Tongue (tissue), 2 donors: ENCODE data around the gene FAM171A2. TPM values are rescaled to one million over a fixed set of nuclear protein-coding genes. Genes with fewer than 3 reads are reported as not detected.
"Not testable (repeated sequence)": the region's sequence is repeated elsewhere in the genome, so short reads cannot be mapped to it uniquely, and the experiment has no call there.

ENCODE experiments used
- DNase-seq: peaks from one replicate; pipeline ENCODE4 v3.0.0-alpha.2; 2015
- total RNA-seq: library from RNA; depleted of rRNA; stranded (reverse); fragments of >200 nt; gene quantifications from one replicate; pipeline ENCODE4 v1.2.3, GENCODE V29; 2014

FAM171A2 gene
- 9.9 TPM for total RNA-seq

DNA sequence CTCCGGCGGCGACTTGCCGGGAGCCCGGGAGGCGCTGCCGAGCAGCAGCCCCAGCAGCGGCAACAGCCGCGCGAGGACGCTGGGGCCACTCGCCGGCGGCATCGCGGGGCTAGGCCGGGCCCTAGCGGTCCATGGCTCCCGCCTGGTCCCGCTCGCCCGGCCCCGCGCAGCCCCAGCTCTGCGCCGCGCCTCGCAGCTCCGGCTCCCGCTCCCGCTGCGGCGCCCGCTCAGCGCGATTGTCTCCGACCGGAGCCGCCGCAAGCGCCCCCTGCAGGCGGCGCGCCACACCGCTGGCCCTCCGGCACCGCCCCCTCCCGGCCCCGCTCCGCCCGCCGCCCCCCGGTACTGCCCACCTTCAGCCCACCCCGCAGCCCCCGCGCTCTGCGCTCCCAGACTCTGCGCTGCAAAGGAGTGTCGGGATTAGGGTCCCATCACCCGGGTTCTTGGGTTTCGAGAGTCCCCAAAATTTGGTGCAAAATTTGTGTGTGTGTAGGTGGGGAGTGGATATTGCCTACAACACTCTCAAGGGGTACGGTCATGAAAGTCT, at the start of gene FAM171A2:
Gene FAM171A2, minus strand, starts transcription at position 241 of the 547 bp plus-strand sequence. Its CDS starts 139 bp downstream, at position 102.
- DNase-seq = peak; percentile 85

DNA sequence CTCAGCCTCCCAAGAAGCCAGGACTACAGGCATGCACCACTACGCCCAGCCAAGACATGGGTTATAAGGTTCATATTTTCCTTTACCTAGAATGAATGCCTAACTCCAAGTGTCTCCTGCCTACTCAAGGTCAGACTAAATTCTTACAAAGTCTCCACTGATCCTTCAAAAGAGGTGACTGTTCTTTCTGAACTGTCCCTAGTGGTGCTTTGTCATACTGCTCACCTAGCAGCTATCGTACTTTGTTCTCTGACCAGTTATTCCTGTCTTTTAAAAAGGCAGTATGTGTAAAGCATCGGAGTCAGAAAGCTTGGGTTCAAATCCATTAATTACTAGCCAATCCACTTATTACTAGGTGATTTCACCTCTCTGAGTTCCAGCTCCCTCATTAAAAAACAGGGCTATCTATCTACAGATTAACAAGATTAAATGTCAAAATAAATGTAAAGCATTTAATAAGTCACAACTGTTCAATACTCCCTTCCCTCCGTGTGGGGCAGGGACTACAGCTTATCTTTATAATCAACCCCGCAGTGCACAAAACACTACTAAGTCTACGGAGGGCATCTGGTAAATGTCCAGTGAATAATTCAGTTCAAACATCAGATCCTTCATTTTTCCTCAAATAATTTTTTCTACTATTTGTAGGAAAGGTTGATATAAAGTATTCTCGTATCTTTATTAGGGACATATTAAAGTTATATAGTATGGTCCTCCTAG, 45.8 kb upstream of the FAM171A2 start:
- no peak for DNase-seq

DNA sequence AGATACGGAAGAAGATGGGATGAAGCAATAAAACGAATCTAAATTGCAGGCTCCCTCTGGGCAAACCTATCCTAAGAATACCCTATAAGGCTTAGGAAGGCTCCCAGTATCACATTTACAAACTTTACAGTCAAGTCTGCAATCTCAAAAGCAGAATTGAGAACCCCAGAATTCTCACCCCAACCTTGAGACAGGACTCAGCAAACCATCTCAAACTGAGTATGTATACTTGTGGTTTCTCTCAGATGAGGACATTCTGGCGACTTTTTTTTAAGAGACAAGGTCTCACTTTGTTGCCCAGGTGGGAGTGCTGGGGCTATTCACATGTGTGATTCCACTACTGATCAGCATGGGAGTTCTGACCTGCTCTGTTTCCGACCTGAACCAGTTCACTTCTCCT, 45.1 kb upstream of the FAM171A2 start:
- no peak for DNase-seq

GRCh38 chr17:44402564-44403172, 39.0 kb upstream of the FAM171A2 start:
- no peak for DNase-seq

- DNase-seq = peak; percentile 24
These were observed 36.7 kb upstream of the FAM171A2 start for GRCh38 chr17:44400226-44400847.

DNA sequence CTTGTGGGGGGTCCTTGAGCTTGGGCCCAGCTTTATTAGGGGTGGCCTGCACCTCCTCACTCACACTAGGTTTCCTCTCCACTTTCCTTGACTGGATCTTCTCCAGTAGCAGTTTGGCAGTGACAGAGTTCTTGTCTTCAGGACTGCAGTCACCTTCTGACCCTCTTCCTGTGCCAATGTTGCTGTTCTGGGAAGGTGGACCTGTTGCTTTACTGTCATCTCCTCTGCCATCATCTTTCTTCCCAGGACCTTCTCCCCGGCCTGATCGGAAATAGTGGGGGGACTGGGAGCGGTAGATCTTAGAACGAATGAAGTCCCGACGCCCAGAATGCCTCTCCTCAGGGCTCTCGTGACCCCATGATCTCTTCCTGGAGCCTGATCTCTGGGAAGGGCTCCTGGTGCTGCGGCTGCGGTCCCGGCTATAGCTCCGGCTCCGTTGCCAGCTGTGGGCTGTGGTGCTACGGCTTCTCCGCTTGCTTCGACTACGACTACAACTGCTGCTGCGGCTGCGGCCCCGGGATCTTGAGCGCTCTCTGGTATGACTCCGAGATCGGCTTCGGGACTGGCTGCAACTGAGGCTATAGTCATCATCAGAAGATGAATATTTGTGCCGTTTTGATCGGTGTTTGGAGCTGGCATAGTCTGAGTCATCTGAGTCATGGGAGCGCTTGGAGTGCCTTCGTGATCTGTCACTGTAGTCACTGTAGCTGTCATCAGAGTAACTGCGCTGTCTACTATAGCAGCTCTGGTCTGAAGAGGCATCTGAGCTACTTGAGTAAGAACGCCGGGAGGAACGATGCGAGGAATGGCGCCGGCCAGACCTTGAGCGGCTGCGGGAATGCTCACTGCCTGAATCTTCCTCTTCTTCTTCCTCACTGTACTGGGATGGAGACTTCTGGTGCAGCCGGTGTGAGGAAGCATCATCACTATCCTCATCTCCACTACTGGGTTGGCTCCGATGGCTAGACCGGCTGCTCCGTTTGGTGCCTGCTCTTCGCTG, 35.3 kb upstream of the FAM171A2 start:
- DNase-seq = no peak

- no peak for DNase-seq
These were observed 34.1 kb upstream of the FAM171A2 start for GRCh38 chr17:44397479-44398440.

GRCh38 chr17:44396946-44397345, 33.3 kb upstream of the FAM171A2 start:
- no peak for DNase-seq

- DNase-seq = no peak
These were observed 31.2 kb upstream of the FAM171A2 start for GRCh38 chr17:44394833-44395232.

GRCh38 chr17:44394112-44394511, 30.5 kb upstream of the FAM171A2 start:
- DNase-seq = not testable (repeated sequence)

GRCh38 chr17:44390250-44390870, 26.7 kb upstream of the FAM171A2 start:
- no peak for DNase-seq

DNA sequence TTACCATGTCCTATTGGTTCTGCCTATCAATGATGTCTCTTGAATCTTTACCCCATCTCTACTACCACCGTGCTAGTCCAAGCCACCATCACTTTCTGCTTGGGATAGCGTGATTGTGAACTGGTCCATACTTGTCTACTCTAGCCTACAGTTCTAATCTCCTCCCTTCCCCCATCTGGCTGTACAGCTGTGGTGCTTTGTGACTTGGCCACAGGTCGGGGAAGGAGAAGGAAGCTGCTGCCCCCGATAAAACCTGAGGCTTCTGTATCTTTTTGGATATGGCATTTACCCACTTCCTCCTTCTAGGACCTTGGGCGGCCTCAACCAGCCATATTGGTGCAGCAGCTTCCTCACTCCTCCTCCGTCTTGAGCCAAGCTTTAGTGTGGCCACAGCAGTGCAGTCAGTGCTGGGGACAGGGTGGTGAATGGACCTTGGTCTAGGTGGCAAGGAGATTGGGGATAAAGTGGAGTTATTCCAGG, 26.1 kb upstream of the FAM171A2 start:
- DNase-seq = no peak

DNA sequence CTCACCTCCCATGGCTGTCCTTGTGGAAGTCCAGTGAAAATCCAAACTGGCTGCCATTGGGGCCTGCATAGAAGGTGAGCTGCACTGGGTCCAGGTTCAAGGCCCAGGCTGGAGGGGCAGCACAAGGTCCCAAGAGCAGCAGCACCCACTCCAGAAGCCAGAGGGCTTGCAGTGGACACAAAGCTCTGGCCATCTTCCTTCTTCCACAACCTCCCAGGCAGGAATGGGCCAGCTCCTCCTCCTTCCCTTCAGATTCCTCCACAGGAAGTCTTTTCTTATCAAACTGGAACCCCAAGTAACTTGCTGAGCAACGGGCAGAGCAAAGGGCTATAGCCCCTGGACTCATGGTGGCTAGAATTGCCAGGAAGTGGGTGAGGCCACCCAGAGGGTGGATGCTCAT, 25.6 kb upstream of the FAM171A2 start, which contains the start of gene ITGA2B:
Gene ITGA2B, minus strand, starts transcription at position 369 of the 400 bp plus-strand sequence. Its CDS starts 176 bp downstream, at position 193.
- no peak for DNase-seq

- DNase-seq = no peak
These were observed 24.2 kb upstream of the FAM171A2 start for GRCh38 chr17:44387804-44388203.

DNA sequence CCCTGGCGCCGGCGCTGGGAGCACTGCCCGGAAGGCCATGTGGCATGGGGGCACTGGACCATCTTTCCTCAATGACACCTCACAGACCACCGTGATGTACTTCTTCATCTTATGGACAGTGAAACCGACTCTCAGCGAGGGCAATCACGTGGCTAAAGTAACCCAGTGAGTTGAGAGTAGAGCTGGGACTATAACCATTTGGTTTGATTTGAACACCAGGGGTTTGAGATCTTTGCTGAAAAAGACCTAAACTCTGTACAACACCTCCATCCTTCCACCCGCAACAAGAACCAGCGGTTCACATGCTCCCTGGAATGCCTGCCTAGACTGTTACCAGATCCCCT, 22.5 kb upstream of the FAM171A2 start:
- DNase-seq = no peak

- peak; percentile 90 for DNase-seq
These were observed 21.9 kb upstream of the FAM171A2 start for GRCh38 chr17:44385287-44386181.

DNA sequence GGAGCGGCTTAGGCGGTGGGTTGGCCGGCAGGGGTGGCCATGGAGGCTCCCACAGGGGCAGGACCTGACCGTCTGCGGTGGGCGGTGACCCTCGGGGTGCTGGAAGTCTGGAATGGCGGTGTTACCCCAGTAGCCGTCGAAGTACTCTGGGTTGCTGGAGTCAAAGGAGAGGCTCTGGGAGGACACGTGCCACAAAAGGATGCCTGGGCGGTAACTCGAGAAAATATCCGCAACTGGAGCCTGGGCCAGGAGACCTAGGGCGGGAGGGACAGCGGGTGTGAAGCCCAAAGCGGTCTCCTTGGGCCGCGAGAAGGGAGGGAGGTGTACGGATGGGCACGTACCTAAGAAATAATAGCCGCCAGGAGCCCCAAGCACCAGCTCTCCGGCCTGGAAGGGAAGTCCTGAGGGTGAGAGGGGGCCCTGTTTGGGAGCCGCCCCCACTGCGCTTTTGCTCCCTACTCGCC, 21.2 kb upstream of the FAM171A2 start:
- DNase-seq = no peak

DNA sequence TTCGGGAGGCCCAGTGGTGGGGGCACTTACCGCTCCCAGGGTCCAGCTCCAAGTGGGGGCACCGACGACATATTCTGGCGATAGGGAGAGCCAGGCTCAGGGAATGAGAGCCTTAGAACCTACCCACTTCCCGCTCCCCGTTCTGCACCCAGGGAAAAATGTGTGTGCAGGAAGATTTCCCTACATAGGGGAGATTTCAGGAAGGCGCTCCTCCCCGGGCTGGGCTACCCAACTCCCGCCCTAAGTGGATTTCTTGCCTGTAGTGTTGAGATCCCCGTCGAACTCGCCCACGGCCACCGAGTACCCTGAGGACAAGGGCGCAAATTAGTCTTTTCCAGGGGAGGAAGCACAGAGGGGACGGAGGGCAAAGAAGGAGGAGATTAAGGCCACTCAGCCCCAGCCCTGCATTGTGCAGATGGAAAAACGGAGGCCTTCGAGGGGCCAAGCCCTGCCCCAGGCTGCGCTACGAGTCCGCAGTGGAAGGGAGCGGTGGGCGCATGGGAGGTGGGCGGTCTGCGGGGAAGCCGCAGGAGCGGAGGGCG, 20.7 kb upstream of the FAM171A2 start:
- no peak for DNase-seq

GRCh38 chr17:44383861-44384260, 20.2 kb upstream of the FAM171A2 start:
- no peak for DNase-seq
